ENCODE data around the gene DCST1.

The DCST1 gene

DNA sequence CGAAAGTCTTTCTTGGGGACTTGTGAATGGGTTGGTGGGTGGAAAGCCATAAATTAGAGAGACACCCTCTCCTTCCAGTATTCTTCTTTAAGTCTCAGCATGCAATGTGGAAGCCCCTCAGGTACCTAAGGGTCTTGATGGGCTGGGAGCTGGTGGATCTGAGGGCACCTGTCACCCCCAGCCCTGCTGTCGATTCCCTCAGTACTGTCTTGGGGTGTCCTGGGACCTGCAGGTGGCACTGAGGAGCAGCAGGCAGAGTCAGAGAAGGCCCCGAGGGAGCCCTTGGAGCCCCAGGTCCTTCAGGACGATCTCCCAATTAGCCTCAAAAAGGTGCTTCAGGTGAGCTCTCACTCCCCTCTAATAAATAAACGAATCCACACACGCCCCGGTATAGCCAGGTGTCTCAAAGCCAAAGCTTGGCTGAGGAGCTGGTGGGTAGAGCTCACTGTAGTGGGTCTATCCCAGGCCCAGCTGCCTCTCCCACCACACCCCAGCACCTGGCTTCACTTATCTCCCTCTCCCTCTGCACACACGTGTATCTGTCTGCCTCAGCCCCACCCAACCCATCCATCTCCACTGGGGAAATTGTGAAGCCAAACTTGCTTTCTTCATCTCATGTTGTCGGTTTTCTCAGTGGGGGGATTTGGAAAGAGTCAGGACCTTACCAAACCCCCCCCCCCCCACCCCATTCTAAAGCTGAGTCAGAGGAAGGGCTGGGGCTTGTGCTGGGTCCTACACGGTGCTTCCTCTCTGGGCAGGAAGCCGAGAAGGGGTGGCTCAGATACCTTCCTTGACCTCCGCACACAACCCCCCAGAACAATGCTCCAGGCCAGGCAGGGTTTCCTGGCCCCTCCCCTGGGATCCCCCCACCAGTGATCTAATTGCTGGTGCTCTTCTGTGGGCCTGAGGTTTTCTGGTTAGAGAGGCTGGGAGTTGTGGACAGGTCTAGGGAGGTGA is 19.1 kb downstream of the DCST1 start:
- DNase-seq (ENCODE audit: low read depth) = no peak

DNA sequence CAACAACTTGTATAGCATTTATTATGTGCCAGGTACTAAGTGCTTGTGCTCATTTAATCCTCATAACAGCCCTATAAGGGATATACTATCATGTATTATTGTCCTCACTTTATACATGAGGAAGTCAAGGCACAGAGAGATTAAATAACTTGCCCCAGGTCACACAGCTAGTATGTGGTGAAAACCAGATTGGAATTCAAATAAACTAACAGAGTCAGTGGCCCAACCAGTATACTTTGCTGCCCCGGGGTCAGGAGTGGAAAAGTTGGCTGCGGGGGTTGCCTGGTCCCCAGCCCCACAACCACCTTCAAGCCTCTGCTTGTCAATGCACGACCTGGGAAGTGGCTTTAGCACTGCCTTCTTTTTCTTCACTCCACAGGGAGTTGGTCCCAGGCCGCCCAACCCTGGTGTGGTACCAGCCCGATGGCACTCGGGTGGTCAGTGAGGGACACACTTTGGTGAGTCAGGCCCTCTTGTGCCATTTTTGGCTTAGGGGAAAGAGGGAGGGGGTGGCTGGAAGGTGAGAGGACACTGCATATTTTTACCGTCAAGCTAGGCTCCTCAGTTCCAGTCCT is 20.0 kb downstream of the DCST1 start:
- DNase-seq (ENCODE audit: low read depth) = no peak

DNA sequence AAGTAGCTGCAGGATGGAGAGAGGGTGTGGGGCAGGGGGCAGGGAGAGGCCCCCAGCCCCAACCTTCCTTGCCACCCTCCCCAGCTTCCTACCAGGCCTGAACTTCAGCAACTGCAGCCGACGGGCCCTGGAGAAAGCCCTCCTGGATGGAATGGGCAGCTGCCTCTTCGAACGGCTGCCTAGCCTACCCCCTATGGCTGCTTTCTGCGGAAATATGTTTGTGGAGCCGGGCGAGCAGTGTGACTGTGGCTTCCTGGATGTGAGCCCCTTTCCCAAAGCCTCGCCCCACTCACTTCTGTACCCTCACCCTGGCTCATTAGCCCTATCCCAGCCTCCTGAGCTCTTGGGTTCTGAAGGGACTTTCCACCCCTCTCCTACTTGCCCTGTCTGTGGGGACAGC is 23.5 kb downstream of the DCST1 start:
- DNase-seq (ENCODE audit: low read depth) = no peak

DNA sequence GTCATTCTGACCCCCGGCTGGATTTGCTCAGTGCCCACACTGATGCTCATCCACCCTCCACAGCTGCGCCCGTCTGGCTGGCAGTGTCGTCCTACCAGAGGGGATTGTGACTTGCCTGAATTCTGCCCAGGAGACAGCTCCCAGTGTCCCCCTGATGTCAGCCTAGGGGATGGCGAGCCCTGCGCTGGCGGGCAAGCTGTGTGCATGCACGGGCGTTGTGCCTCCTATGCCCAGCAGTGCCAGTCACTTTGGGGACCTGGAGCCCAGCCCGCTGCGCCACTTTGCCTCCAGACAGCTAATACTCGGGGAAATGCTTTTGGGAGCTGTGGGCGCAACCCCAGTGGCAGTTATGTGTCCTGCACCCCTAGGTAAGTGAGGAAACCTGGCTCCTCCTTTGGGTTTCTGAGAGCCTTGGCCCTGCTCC is 24.2 kb downstream of the DCST1 start:
- no peak for DNase-seq (ENCODE audit: low read depth)

DNA sequence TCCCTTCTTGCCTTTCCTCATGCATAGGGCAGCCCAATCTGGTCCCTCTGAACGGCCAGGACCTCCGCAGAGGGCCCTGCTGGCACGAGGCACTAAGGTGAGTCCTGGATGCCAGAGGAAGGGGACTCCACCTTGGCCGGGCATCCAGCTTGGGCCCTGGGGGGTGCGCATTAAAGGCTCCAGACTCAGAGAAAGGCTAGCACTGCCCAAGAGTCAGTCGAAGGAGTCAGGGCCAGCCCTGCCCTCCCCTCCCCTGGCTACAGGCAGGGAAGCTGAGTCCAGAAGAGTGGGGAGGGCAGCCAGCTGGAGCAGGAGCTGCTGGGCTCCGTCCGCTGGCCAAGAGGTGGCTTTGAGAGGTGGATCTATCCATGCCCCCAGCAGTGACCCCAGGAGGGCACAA is 27.1 kb downstream of the DCST1 start:
- no peak for DNase-seq (ENCODE audit: low read depth)

DNA sequence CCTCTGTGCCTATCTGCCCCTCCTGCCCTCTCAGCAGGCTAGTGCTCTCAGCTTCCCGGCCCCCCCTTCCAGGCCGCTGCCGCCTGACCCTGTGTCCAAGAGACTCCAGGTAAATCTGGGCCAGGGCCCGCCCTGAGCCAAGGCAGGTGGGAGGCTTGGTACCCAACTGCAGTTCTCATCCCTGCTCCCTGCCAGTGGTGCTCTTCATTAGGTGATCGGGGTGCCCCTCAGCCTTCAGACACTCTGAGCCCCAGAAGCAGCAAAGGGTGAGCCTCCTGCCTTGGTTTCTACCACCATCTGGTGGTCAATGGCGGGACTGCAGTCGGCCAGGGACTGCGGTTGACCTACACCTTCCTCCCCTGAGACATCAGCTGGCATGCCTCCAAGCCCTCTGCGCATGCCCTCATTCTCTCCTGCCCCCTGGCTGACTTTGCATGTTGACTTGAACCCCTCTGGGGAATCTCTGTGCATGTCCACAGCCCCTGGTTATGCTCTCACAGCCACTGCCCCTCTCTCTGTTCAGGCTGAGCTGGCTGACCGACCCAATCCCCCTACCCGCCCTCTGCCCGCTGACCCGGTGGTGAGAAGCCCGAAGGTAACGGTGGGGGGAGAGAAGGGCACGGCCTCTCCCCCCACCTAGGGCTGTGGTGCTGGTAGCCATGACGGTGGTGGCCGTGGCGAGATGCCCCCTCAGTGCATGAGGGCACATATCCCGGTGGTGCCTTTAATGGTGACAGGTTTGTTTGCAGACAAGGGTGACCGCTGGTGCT is 27.9 kb downstream of the DCST1 start:
- DNase-seq (ENCODE audit: low read depth) = peak; percentile 89

DNA sequence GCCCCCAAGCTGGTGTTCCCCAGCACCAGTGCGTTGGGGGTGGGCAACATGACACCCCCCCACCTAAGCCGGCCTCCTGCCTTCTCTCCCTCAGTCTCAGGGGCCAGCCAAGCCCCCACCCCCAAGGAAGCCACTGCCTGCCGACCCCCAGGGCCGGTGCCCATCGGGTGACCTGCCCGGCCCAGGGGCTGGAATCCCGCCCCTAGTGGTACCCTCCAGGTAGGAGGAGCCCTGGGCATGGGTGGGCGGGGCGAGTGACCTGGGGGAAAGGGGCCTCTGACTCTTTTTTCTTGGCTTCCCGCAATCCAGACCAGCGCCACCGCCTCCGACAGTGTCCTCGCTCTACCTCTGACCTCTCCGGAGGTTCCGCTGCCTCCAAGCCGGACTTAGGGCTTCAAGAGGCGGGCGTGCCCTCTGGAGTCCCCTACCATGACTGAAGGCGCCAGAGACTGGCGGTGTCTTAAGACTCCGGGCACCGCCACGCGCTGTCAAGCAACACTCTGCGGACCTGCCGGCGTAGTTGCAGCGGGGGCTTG is 28.6 kb downstream of the DCST1 start:
- no peak for DNase-seq (ENCODE audit: low read depth)

DNA sequence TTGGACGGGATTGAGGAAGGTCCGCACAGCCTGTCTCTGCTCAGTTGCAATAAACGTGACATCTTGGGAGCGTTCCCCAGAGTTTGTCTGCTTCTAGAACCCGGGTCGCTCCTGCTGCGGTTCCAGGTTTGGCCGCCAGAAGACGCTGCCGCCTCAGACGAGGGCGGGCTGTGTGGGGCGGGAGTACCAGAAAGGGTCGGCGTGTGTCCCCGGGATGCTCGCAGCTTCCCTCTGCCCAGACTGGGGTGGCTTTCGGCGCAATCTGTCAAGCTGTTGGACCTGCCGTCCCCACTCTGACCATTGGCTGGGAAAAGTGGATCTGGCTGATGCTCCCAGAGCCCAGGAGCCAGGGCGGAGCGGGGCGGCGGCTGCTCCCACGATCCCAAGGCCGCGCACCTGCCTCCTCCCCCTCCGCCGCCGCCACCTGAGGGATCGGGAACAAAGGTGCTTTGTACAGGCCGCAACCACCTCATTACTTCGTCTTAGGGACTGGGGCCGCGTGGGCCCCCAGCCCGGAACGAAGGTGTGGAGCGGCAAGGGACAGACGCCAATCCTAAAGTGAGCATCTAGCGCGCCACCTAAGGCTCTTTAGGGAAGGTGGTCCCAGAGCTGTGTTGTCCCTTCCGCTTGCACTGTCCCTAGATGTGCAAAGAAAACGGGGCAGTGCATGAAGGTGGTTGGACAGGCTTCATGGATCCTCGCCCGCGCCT is 29.2 kb downstream of the DCST1 start:
- DNase-seq (ENCODE audit: low read depth) = peak; percentile 56

DNA sequence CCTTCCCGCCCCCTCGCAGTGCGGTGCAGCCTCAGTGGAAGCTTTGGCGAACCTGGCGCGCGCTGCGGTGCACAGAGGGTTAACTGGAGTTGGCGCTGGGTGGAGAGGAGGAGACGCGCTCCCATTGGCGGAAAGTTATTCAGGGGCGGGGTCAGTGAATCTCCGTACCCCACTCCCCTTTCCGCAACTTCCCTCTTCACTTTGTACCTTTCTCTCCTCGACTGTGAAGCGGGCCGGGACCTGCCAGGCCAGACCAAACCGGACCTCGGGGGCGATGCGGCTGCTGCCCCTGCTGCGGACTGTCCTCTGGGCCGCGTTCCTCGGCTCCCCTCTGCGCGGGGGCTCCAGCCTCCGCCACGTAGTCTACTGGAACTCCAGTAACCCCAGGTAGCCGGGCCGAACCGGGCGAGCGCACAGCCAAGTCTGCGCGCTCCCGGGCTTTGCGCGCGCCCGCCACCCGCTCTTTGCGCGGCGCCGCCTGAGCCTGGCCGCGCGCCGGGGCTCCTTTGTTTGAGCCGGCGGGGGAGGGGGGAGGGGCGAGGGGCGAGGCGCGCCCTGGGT is 30.0 kb downstream of the DCST1 start, which contains the start of gene EFNA4:
Gene EFNA4, plus strand, starts transcription at position 191 of the 561 bp plus-strand sequence. Its CDS starts 84 bp downstream, at position 275.
- peak; percentile 73 for DNase-seq (ENCODE audit: low read depth)

DNA sequence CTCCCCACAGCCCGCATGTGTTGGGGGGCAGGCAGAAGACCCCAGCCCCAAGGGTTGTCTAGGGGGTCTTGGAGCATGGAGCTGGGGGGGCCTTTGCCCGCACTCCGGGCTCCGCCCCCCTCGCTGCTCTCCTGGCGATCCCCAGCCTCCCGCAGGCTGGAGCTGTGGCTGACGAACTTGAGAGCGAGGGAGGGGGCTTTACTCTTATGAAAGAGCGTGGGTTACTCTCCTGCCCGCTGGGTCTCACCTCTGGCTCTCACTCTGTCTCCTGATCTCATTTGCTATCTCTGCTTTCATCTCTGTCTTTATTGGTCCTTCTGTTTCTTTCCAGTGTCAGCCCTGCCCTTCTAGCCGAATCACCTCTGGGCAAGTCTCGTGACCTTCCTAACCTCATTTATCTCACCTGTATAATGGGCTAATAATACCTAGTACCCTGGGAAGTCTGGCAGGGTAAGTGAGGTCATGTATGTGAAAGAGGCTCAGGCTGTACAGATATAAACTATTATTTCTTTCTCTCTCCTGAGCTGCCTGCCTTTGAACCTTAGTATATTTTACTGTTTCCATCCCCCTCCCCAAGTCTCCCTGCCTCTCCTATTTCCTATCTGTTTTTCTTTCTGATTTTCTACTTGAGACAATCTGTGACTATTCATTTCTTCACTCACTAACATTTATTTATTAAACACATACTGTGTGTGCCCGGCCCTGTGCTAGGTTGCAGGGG is 30.6 kb downstream of the DCST1 start:
- DNase-seq (ENCODE audit: low read depth) = no peak

DNA sequence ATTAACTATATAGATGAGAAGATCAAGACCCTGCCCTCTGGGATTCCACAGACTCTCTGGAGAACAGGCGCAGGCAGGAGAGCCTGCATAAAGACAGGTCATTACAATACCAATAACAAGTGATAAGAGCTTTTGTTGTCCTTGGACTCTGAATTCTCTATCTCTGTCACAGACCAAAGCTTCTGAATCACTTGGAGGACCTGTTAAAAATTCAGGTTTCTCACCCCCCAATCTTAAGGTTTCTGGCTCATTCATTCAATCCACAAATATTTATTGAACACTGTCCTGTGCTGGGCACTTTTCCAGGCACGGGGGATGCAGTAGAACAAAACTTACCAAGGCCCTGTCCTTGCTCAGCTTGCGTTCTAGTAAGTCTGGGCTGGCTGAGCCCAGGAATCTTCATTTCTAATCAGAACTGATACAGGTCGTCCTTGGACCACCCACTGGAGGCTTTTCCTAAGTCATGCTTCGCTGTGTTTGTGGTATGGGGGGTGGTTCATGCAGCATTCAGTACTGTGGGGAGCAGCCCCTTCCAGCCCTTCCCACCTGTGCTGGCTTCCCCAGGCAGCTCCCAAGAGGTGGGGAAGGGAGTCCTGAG is 31.3 kb downstream of the DCST1 start:
- no peak for DNase-seq (ENCODE audit: low read depth)

DNA sequence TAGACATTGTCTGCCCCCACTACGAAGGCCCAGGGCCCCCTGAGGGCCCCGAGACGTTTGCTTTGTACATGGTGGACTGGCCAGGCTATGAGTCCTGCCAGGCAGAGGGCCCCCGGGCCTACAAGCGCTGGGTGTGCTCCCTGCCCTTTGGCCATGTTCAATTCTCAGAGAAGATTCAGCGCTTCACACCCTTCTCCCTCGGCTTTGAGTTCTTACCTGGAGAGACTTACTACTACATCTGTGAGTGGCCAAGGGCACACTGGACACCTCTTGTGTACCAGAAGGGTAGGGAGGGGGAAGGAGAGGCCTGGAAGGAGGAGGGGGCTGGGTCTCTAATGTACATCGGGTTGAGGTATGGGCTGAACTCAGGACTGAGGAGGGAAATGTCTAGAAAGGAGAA is 33.2 kb downstream of the DCST1 start:
- no peak for DNase-seq (ENCODE audit: low read depth)

DNA sequence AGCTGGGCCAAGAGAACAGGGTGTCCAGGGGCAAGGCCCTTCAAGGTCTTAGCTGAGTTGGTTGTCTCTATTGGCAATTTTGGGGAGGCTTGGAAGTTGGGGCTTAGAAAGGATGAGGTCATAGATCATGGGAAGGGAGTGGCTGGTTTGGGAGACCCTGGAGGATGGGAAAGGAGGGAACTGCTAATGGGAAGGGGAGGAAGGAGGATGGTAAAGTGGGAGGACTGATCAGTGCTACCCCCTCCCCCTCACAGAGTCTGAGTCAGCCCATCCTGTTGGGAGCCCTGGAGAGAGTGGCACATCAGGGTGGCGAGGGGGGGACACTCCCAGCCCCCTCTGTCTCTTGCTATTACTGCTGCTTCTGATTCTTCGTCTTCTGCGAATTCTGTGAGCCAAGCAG is 35.0 kb downstream of the DCST1 start:
- DNase-seq (ENCODE audit: low read depth) = no peak

DNA sequence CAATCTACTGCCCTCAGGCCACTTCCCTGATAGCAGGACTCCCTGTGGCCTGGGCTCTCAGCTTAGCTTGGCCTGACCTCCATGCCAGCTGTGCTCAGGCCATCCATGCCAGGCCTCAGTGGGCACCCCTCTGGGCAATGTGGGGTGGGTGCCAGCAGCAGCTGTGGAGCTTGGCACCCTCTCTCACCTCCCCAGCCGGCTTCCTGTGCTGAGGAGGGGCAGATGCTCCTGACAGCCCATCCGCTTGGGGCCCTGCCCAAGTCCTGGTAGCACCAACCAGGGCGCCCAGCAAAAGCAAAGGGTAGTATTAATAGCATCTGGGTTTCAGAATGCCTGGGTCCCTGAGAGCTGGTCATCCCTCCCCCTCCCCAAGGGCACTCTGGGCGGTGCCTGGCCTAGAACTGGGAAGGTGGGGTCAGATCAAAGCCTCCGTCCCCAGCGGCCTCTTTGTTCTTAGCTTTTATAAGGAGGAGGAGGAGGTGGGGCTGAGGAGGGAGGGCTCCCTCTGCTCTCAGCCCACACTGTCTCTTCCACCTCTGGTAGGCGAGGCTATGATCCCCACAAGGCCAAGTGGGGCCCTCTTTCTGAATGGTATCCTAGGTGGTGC is 36.0 kb downstream of the DCST1 start:
- DNase-seq (ENCODE audit: low read depth) = no peak

DNA sequence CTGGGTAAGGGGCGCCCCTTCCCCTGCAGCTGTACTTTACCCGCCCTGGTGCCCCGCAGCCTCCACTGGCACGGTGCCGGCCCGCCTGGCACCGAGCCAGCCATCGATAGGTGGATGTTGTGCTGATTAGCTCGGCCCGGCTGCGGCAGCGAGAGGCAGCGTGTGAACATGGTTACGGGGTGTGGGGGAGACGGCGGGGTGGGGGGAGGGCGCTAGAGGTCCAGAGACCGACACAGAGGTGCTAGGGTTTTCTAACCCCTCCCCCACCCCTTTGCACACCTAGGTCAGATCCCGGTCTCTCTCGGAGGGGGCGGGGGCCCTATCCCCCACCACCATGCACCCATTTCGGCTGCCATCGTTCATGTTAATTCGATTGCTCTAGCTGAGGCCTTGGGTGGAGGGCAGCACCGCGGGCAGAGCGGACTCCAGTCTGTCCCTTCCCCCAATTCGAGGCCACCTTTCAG is 36.6 kb downstream of the DCST1 start:
- DNase-seq (ENCODE audit: low read depth) = no peak

DNA sequence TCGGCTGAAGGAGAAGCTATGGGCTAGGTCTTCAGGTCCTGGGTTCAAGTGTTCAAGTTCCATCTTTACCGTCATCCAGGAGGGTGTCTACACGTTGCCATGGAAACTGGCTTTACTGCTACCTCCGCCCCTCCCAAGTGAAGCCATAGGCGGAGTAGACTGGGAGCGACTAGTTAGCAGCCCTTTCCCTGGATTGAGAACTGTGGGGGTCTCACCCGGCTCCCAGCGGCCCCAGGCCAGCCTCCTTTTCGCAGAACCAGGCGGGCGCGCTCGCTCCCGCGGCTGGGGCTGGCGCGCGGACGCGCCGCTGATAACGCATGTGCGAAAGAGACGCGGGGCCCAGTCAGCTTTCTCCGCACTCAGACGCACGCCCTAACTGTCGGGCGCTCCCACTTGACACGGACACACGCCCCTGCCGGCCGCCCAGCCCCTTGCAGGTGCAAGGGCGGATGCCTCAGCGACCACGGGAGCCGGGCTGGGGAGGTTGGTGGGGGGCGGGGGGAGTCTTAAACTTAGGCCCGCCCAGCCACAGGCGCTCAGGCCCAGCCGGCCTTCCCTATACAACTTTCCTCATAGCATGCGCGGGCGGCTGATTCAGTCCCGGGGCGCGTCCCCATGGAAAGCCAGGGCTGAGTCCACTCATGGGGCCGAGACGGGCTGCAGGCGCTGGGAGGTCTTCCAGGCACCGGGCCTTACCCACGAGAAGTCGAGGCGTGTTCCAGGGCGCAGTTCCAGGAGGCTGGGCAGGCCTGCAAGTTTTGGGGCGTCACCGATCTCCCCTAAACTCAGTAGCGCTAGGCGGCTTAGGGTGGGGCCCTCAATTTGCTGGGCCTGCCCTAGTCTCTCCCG is 37.3 kb downstream of the DCST1 start:
- DNase-seq (ENCODE audit: low read depth) = peak; percentile 58

DNA sequence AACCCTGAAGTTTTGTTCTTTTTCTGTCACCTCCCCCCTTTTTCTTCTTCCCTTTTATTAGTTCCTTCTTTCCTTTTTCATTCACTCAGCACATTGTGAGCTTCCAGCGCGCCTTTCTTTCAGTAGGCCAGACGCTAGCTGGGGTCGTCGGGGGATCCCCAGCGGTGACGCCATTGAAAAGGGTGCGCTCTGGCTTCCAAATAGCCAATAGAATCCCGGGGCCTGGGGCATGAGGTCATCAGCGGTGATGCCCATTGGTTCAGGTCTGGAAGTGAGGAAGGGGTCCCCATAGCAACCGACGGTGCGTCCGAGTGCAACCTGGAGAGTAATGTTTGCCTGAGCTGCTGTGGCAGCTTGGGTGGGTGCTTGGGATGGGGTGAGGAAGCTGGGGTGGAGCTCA is 38.1 kb downstream of the DCST1 start:
- DNase-seq (ENCODE audit: low read depth) = no peak

DNA sequence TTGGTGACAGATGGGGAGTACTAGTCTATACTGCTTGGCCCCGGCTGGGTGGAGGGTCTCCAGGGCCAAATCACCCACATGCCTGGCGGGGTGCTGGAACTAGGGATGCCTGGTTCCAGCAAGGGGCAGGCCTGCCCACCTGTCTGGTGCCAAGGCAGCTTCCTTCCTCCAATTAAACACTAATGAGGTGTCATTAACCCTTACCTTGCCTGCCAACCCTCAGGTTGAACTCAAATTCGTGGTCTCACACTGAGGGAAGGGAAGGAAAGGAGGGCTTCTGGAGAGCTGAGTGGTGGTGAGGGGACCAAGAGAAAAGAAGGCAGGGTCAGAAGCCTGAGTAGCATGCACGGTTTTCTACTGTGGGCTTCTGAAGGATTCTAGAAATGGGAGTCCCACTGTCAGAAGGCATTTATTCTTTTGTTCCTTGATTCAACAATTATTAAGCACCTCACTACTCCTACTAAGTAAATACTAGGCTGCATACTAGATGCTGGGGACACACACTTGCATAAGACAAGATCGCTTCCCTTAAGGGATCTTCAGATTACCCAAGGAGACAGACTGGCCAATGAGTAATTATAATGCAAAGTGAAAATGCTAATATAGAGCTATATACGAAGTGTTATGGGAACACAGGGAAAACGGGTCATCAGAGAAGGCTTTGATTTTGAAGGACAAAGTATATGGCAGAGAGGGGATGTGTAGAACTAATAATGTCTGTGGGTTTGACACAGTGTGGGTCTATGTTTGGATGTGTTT is 39.1 kb downstream of the DCST1 start:
- no peak for DNase-seq (ENCODE audit: low read depth)
